Esophagus squamous epithelium (tissue), 4 donors: Measurements from ENCODE around the gene CXXC4.

Source experiments
- CTCF ChIP-seq, 6 experiments: fragments of 450-650 bp in 4 of 6; fragments of 200-600 bp in 2 of 6; sonication (generic) in 2 of 6; IDR thresholded peaks; one replicate each; pipeline ENCODE4 v1.5.1; 2016 to 2019; ENCODE audit warnings: antibody characterized with exemption in 6 of 6, mild to moderate bottlenecking in 4 of 6, moderate library complexity in 4 of 6
- POLR2A ChIP-seq, 4 donors: fragments of 450-650 bp; IDR thresholded peaks; one replicate each; pipeline ENCODE4 v1.6.1; 2017; ENCODE audit warnings: antibody characterized with exemption in 4 of 4, mild to moderate bottlenecking in 4 of 4, moderate library complexity in 3 of 4

DNA sequence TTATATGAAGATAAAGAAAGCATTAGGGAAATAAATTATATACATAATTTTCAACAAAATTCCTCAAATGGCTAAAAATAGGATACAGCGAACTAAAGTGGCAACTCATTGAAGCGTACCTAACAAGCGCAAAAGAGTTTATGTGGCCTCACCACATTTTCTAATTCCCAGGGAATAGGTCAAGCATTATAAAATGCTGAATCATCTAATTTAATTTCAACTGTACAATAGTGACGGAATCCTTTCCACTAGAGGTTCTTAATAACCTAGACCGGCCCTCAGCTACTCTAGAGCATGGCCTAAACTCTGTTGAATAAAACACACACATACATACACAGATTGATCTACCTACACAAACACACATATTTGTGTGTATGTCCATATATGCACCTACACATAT lies 29.1 kb downstream of the CXXC4 start:
- no peak for TF ChIP-seq POLR2A (IDR thresholded peaks at IDR 0.05)
- no peak for TF ChIP-seq CTCF (IDR thresholded peaks at IDR 0.05)
